ENCODE measurements around the gene ADGRA1. TPM values are rescaled to one million over a fixed set of nuclear protein-coding genes. Genes with fewer than 3 reads are reported as not detected.

Gene ADGRA1
- total and polyA plus RNA-seq, 10 of the 15 experiments (the other 5 are each of a cell fraction or from before 2014, with no cell fraction given), result not detected

GRCh38 chr10:133086247-133086646 lies 1.5 kb upstream of the ADGRA1 start:
- CTCF ChIA-PET, result no interaction called here
- no peak overlapping the region for H3K4me2 ChIP-seq (ENCODE audit: control insufficient read depth, insufficient read depth)
- POLR2A ChIA-PET, result no interaction called here
- ATAC-seq (no peak), FAIRE-seq (no peak), DNase-seq (ENCODE audit: low read depth, low spot score) (no peak)
- WGBS (ENCODE audit: insufficient coverage, insufficient replicate concordance, low lambda C conversion rate, missing lambda C conversion rate), result 40% methylated on average over 11 of the region's 12 CpGs
- intact Hi-C loops (cut with micrococcal nuclease; ENCODE audit: unreplicated experiment), result no loop called here
- BruUV-seq (replicated peaks), result no TSS peak
- H3K27ac ChIP-seq (ENCODE audit: control insufficient read depth, insufficient read depth), result no peak overlapping the region
- no peak overlapping the region for H3K9ac ChIP-seq (ENCODE audit: control insufficient read depth, insufficient read depth, low read length)
- H3K79me2 ChIP-seq (ENCODE audit: control insufficient read depth, insufficient read depth, low read length), result no peaks in the 10 kb centered on the region
- H3K4me3 ChIP-seq, result no peak overlapping the region
- H2AFZ ChIP-seq (ENCODE audit: control insufficient read depth, low read depth, low read length), result no peak overlapping the region
- RAD21 ChIA-PET (ENCODE audit: unreplicated experiment), result no interaction called here
- H3K27me3 ChIP-seq (replicated peaks in 1 of 2; ENCODE audit: control insufficient read depth in 2 of 2, insufficient read depth in 2 of 2, low read length in 1 of 2), result no peaks in the 10 kb centered on the region
- SMC1A ChIA-PET (ENCODE audit: uncharacterized antibody, unreplicated experiment), result no interaction called here
- no peaks in the 10 kb centered on the region; the same call in 2 of the 3 replicates for H3K9me3 ChIP-seq (replicated peaks; ENCODE audit: control insufficient read depth, insufficient read depth, low read length)
- in situ Hi-C loops (cut with MboI), result no loop called here
- H3K4me1 ChIP-seq (ENCODE audit: control insufficient read depth, insufficient read depth, low read length), result no peaks in the 10 kb centered on the region
- TF ChIP-seq, protein P1, sequence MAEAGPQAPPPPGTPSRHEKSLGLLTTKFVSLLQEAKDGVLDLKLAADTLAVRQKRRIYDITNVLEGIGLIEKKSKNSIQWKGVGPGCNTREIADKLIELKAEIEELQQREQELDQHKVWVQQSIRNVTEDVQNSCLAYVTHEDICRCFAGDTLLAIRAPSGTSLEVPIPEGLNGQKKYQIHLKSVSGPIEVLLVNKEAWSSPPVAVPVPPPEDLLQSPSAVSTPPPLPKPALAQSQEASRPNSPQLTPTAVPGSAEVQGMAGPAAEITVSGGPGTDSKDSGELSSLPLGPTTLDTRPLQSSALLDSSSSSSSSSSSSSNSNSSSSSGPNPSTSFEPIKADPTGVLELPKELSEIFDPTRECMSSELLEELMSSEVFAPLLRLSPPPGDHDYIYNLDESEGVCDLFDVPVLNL (IDR thresholded peaks at IDR 0.05; ENCODE audit: low read depth, low read length), result no peak
- TF ChIP-seq BACH1 (IDR thresholded peaks at IDR 0.05; ENCODE audit: borderline replicate concordance) (no peak), YBX1 (IDR thresholded peaks at IDR 0.05) (no peak), LARP7 (IDR thresholded peaks at IDR 0.05) (no peak), ATF7 (IDR thresholded peaks at IDR 0.05; ENCODE audit: low read depth) (no peak), IKZF2 (IDR thresholded peaks at IDR 0.05) (no peak), FOXM1 (IDR thresholded peaks at IDR 0.05; ENCODE audit: low read depth, low read length) (no peak), GABPA (IDR thresholded peaks at IDR 0.05; ENCODE audit: low read depth) (no peak), CBX3 (IDR thresholded peaks at IDR 0.05; ENCODE audit: borderline replicate concordance, low read depth) (no peak)
- TF ChIP-seq, protein P2, sequence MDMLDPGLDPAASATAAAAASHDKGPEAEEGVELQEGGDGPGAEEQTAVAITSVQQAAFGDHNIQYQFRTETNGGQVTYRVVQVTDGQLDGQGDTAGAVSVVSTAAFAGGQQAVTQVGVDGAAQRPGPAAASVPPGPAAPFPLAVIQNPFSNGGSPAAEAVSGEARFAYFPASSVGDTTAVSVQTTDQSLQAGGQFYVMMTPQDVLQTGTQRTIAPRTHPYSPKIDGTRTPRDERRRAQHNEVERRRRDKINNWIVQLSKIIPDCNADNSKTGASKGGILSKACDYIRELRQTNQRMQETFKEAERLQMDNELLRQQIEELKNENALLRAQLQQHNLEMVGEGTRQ (IDR thresholded peaks at IDR 0.05; ENCODE audit: borderline replicate concordance, low read depth, low read length), result no peak
- TF ChIP-seq, protein P3, sequence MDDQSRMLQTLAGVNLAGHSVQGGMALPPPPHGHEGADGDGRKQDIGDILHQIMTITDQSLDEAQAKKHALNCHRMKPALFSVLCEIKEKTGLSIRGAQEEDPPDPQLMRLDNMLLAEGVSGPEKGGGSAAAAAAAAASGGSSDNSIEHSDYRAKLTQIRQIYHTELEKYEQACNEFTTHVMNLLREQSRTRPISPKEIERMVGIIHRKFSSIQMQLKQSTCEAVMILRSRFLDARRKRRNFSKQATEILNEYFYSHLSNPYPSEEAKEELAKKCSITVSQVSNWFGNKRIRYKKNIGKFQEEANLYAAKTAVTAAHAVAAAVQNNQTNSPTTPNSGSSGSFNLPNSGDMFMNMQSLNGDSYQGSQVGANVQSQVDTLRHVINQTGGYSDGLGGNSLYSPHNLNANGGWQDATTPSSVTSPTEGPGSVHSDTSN (IDR thresholded peaks at IDR 0.05; ENCODE audit: insufficient replicate concordance, low read depth, low read length), result no peak
- no peaks in the 10 kb centered on the region for H3K36me3 ChIP-seq (ENCODE audit: control insufficient read depth in 2 of 2, insufficient read depth in 2 of 2, low read length in 1 of 2)
- H4K20me1 ChIP-seq (ENCODE audit: control insufficient read depth, insufficient read depth), result no peaks in the 10 kb centered on the region
